Activated effector memory CD4-positive, alpha-beta T cell treated with Interleukin-2 at 50 U/mL for 16 hours (primary cell): Measurements from ENCODE around the gene ARL4D.
"Not testable (repeated sequence)": the region's sequence is repeated elsewhere in the genome, so short reads cannot be mapped to it uniquely, and the experiment has no call there.

Source experiments
- DNase-seq: peaks from one replicate; pipeline ENCODE4 v3.0.0-alpha.2; 2020

The ARL4D gene

DNA sequence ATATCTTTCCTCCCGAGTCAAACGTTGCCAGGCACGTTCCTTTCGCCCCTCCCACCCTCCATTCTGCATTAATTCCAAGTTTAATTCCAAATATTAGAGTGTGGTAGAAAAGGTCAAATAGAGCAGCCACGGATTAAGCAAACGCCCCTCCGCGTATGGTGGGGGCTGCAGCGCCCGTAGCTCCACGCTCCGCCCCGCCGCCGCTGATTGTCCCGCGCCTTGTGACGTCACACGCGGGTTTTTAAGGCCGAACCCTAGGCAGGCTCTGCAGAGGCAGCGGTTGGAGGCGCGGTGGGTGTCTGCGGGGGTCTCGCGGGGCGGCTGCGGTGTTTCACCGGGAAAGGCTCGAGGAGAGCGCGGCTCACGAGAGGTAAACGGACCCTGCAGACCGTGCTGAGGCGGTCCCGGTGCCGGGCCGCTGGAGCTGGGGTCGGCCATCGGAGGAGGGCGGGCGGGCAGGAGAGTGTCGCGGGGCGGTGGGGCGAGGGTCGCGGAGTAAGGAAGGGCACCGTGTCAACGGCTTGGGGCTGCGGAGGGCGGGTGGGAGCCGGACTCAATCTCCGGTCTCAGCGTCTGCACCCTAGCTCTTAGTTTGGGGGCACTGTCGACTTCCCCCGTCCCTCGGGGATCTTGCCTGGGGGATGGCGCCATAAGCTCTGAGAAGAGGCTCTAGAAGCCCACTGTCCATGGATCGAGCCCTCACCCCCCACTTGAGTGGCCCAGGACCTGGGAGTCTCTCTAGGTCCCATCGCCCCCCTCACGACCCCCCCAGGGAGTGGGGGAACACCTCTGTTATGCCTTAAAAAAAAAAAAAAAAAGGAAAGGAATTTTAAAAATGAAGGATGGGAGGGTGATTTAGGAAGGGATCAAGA lies at the start of gene ARL4D:
Gene ARL4D, plus strand, starts transcription at position 270 of the 872 bp plus-strand sequence. CDS start 740 bp downstream, outside the sequence.
- DNase-seq: peak; percentile 69

GRCh38 chr17:43349142-43349541 lies 49.7 kb upstream of the ARL4D start:
- DNase-seq: no peak

DNA sequence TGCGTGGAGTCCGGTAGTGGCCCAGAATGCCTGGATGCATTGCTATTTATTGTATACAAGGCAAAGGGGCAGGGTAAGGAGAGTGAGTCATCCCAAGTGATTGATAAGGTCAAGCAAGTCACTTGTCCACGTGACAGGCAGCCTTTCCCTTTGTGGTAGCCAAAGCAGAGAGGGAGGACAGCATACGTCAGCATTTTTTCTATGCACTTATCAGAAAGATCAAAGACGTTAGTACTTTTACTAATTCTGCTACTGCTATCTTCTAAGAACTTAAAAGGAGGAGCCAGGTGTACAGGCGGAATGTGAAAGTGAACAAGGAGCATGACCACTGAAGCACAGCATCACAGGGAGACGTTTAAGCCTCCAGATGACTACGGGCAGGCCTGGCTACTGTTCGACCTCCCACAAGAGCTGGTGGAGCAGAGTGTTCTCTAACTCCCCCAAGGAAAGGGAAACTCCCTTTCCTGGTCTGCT lies 47.9 kb upstream of the ARL4D start:
- DNase-seq: no peak

DNA sequence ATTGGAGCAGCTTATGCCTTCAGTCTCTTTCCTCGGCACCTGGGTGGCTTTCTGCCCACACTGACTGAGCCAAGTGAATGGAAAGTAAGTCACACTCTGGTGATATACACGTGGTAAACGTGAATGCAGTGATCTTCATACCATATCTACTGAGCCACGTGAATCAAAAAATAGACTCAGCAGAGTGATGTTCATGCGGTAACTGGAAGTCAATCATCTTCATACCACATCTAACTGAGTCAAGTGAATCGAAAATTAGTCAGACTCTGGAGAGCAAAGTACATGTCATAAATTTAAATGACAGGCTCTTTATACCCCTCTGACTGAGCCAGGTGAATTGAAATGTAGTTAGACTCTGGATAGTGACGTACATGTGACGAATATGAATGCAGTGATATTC lies 47.1 kb upstream of the ARL4D start:
- DNase-seq: no peak

DNA sequence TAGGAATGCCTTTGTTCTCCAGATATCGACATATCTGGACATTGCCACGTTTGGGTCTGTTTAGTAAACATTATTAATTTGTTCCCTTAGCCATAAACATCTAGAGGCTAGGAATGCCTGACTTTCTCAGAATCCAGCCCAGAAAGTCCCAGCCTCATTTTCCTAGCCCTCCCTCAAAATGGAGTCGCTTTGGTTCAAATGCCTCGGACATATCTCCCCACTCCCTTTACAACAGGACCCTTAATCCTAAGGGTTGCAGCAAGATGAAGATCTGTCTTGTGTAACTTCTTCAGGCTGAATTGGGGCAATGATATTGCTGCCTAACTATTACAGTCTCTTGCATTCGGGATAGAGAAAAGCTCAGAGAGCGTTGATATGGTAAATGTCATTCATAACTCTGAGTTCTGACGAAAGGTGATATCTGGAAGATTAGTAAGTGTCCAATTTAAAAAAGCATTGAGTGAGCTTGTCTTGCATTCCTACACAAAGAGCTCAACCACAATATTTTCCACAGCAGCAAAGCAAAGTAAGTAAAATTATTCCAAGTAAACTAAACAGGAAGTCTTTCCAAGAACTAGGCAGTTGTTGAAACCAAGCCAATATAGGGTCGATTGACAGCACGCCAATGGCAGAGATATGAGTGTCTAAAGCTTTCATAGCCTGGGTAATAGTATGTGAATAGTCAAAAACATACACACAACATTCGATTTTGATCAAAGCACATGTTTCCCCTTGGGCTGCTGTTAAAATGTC lies 46.0 kb upstream of the ARL4D start:
- DNase-seq: no peak

- no peak for DNase-seq
These were observed 45.4 kb upstream of the ARL4D start for GRCh38 chr17:43353393-43353792.

- no peak for DNase-seq
These were observed 44.4 kb upstream of the ARL4D start for GRCh38 chr17:43354371-43354770.

- no peak for DNase-seq
These were observed 42.3 kb upstream of the ARL4D start for GRCh38 chr17:43356450-43356849.

DNA sequence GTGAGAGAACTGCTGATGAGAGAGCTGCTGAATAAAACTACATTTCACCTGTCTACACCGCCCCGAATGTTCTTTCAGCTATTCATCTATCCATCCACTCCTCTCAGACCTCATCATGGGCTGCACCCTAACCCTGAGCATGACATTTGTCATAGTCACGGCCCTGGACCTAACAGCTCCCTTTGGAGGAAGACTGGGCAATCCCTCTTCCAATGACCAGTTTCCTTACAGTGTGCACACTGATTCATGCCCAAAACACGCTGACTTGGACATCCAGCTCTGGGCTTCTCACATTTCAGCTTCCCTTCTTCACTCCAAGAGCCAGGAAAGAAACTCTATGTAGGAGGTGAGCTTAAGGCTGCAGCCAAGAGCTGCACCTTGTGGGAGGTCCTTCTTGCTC lies 41.8 kb upstream of the ARL4D start:
- no peak for DNase-seq

GRCh38 chr17:43359469-43360110 lies 39.2 kb upstream of the ARL4D start:
- DNase-seq: no peak

GRCh38 chr17:43360376-43360738 lies 38.4 kb upstream of the ARL4D start:
- peak; percentile 44 for DNase-seq

DNA sequence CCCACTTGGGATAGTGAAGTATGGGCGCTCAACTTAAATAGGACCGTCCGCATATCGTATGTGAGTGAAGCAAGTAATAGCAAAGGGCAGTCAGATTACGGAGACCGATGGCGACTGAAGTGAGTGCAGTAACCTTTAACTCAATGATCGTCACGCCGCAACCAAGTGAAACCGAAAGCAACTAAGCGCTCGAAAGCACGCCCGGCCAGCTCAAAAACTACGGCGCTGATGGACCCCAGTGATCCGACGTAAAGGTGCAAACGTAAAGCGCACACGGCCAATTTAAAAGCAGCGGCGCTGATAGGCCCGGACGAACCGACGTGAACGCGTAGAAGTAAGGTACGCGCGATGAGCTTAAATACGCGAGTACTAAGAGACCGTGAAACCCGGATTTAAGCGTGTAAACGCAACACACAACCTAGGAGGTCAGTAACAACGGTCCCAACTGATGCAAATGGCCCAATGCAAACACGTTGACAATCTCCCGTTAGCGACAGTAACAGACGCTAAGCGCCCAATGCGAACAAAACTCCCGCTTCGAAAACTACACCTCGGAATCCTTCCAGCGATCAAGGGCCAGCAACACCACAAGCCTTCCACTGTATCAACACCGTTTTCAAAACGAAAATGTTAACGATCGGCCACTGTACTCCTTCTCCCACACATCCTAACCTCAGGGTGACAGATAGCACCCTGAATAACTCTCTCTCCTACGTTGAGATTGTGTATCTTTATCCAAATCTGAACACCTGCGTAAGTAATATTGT lies 37.9 kb upstream of the ARL4D start:
- peak; percentile 82 for DNase-seq

DNA sequence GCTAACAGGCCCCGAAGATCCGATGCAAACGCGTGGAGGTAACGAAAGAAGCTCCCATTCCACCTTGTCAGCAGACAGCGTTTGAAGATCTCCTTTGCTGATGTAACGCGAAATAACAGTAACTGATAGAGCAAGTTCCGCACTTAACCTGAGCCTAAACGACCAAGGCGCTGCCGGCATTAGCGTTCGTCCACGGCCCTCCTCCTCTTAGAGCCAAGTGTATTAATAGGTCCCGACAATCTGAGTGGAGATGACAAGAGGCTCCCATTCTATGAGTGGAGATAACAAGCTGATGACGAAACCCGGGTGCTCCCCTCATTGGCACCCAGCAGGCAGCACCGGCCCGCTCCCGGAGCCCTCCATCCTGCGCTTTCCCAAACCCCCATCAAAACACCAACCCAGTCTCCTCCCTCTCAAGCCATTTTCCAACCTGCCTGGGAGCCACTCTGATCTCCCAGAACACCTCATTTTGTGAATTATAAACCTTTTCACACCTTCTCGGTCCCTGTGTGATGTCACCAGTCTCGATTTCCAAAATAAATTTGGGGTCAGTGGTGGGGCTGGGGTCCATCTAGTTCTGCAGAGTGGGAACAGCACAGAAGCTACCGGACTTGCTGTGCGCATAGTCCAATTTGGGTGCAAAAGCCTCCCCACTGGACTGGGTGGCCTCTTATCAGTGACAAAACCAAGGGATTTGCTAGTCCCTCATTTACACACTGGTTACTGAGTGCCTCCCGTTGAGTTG lies 35.4 kb upstream of the ARL4D start:
- no peak for DNase-seq

GRCh38 chr17:43363926-43364285 lies 34.9 kb upstream of the ARL4D start:
- no peak for DNase-seq

GRCh38 chr17:43365356-43365755 lies 33.4 kb upstream of the ARL4D start:
- DNase-seq: no peak

DNA sequence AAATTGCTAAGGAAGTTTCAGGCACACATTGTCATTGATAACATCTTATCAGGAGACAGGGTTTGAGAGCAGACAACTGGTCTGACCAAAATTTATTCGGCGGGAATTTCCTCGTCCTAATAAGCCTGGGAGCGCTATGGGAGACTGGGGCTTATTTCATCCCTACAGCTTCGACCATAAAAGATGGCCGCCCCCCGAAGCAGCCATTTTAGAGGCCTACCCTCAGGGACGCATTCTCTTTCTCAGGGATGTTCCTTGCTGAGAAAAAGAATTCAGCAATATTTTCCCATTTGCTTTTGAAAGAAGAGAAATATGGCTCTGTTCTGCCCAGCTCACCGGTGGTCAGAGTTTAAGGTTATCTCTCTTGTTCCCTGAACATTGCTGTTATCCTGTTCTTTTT lies 32.9 kb upstream of the ARL4D start:
- not testable (repeated sequence) for DNase-seq

- no peak for DNase-seq
These were observed 31.7 kb upstream of the ARL4D start for GRCh38 chr17:43366891-43367736.

- no peak for DNase-seq
These were observed 31.0 kb upstream of the ARL4D start for GRCh38 chr17:43367737-43368242.

- peak; percentile 61 for DNase-seq
These were observed 29.9 kb upstream of the ARL4D start for GRCh38 chr17:43368740-43369506.

- no peak for DNase-seq
These were observed 28.8 kb upstream of the ARL4D start for GRCh38 chr17:43369986-43370385.
